Activated CD4-positive, alpha-beta T cell treated with anti-CD3 and anti-CD28 coated beads for 36 hours (primary cell): Measurements from ENCODE around the gene PAK1. TPM values are rescaled to one million over a fixed set of nuclear protein-coding genes. Genes with fewer than 3 reads are reported as not detected.
A peak's percentile ranks its signal among the peaks of the same experiment; 100 is the strongest.
"Not testable (repeated sequence)": the region's sequence is repeated elsewhere in the genome, so short reads cannot be mapped to it uniquely, and the experiment has no call there.

Experiments used
- ATAC-seq: fragments of 200-7000 bp; cut with Tn5 transposase; one replicate; pipeline ENCODE4 v1.10.0; 2021; ENCODE audit warnings: mild to moderate bottlenecking, moderate library complexity
- CTCF ChIA-PET: fragments of 350-600 bp; sonication (Branson Sonifier 250); formaldehyde crosslinking; loops from one replicate; lab custom pipeline; 2021; ENCODE audit warnings: antibody characterized with exemption; lab: Charles Lee
- POLR2A ChIA-PET: fragments of 350-600 bp; sonication (Branson Sonifier 250); formaldehyde crosslinking; loops from one replicate; lab custom pipeline; 2021; ENCODE audit warnings: antibody characterized with exemption, inconsistent platforms; lab: Charles Lee
- DNase-seq: peaks from one replicate; pipeline ENCODE4 v3.0.0-alpha.2; 2020
- H3K27ac Mint-ChIP-seq: one replicate; pipeline ENCODE4 v1.8.0; 2021; ENCODE audit warnings: mixed read lengths
- H3K27me3 Mint-ChIP-seq: one replicate; pipeline ENCODE4 v1.8.0; 2021; ENCODE audit warnings: mixed read lengths
- H3K36me3 Mint-ChIP-seq: one replicate; pipeline ENCODE4 v1.8.0; 2021; ENCODE audit warnings: low read depth, mixed read lengths
- H3K4me1 Mint-ChIP-seq: one replicate; pipeline ENCODE4 v1.8.0; 2021; ENCODE audit warnings: mixed read lengths
- H3K4me3 Mint-ChIP-seq: one replicate; pipeline ENCODE4 v1.8.0; 2021; ENCODE audit warnings: mild to moderate bottlenecking, moderate library complexity, mixed read lengths
- H3K9me3 Mint-ChIP-seq: one replicate; pipeline ENCODE4 v1.8.0; 2021; ENCODE audit warnings: low read depth, mixed read lengths
- intact Hi-C, 2 experiments: fragments of 100-400 bp; cut with DNase I in 1 of 2; cut with micrococcal nuclease in 1 of 2; formaldehyde crosslinking; loops; one replicate each; pipeline versions ENCODE4 v1.14.2 to v1.15.1; 2022 to 2024; cut with DNase I, micrococcal nuclease
- total RNA-seq, 2 experiments: library from RNA; stranded (reverse); gene quantifications; one replicate each; pipeline ENCODE4 v1.2.3, GENCODE V29; 2021

Gene PAK1
- total RNA-seq, 2 experiments from 2014 or later = 38.2 to 43.9 TPM

DNA sequence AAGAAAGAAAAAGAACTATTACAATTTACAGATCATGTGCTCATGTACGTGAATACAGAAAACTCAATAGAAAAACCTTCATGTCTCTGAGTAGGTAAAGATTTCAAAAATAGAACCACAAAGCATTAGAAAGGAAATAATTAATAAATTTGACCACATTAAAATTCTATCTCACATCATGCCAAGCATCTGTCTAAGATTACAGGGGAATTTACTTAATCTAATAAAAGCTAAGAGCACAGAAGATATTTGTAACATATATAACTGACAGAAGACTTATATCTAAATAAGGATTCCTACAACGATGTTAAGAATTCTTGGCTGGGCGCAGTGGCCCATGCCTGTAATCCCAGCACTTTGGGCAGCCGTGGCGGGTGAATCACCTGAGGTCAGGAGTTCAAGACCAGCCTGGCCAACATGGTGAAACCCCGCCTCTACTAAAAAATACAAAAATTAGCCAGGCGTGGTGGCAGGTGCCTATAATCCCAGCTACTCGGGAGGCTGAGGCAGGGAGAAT, 88.6 kb downstream of the PAK1 start:
- H3K4me3 Mint-ChIP-seq, H3K36me3 Mint-ChIP-seq, H3K9me3 Mint-ChIP-seq, ATAC-seq, POLR2A ChIA-PET, H3K4me1 Mint-ChIP-seq, DNase-seq, intact Hi-C loops, H3K27me3 Mint-ChIP-seq, H3K27ac Mint-ChIP-seq: not testable (repeated sequence)
- CTCF ChIA-PET = interaction anchor here (0.8 kb wide), 1 partner anchor 30 kb away, joined by 3 read pairs; no protein-coding TSS in a partner anchor

DNA sequence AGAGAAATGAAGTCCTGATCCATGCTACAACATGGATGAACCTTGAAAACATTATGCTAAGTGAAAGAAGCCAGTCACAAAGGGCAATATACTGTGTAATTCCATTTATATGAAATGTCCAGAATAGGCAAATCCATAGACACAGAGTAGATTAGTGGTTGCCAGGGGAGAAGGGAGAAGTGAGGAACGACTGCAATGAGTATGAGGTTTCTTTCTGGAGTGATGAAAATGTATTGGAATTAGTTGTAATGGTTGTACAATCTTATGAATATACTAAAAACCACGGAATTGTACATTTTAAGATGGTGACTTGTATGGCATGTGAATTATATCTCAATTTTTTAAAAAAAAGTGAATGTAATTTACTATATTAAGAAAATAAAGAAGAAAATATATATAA, 89.3 kb downstream of the PAK1 start:
- CTCF ChIA-PET = no interaction called here
- Mint-ChIP-seq H3K36me3 (peaks cover 5% of the 10 kb centered on the region), H3K4me3 (no peak overlapping the region), H3K27ac (no peak overlapping the region), H3K4me1 (no peaks in the 10 kb centered on the region), H3K9me3 (no peaks in the 10 kb centered on the region), H3K27me3 (no peaks in the 10 kb centered on the region)
- POLR2A ChIA-PET = no interaction called here
- DNase-seq (no peak), ATAC-seq (no peak)
- intact Hi-C loops = no loop called here

DNA sequence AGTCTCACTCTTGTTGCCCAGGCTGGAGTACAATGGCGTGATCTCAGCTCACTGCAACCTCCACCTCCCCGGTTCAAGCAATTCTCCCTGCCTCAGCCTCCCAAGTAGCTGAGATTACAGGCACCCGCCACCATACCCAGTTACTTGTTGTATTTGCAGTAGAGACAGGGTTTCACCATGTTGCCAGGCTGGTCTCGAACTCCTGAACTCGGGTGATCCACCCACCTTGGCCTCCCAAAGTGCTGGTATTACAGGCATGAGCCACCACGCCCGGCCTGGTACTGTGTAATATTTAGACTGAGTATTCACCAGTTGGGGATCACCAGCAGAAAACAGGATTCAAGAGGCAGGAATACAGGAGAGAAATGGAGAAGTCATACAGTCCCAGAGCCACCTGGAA, 90.5 kb downstream of the PAK1 start:
- H3K9me3 Mint-ChIP-seq, H3K4me1 Mint-ChIP-seq, ATAC-seq, DNase-seq, intact Hi-C loops, H3K4me3 Mint-ChIP-seq, H3K27me3 Mint-ChIP-seq, POLR2A ChIA-PET, H3K27ac Mint-ChIP-seq: not testable (repeated sequence)
- CTCF ChIA-PET = interaction anchor here (0.6 kb wide), 1 partner anchor 152 kb away, joined by 3 read pairs; no protein-coding TSS in a partner anchor
- peaks cover 11% of the 10 kb centered on the region for H3K36me3 Mint-ChIP-seq

DNA sequence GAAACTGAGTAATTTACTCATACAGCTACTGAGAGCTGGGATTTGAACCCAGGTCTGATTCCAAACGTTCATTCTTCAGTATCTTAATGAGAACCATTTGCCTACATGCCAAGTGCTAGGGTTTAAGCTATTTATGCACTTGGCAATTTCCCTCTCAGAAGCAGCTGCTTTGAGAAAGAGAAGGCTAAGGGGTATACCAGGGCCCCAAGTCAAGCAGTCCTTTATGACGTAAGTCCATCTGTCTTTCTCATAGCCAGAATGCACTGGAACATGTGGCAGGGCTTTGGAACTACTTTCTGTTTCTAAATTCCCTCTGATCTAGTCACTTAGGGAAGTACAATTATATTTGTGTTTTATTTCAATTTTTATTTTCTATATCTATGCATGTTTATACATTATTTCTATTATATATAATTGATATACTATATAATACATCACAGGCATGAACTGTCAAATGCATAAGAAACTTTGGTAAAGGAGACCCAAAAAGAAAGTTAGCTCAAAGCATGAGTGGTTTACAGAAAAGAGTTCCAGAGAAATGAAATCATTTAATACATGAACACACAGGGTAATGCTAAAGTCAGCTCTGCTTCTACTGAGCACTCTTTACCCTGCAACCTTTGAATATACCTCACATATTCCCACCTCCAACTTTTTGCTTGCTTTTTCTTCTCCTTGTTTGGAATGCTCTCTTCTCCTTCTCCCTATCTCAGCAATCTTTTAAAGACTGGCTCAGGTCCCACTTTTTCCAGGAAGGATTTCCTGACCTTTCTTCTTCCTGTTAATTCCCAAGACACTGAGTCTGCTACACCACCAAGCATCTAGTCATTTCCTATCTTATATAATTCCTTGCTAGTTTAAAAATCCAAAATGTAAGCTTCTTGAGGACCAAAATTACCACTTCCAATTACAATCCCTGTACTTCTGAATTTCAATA, 91.9 kb downstream of the PAK1 start:
- no peak for ATAC-seq
- intact Hi-C loops = no loop called here

DNA sequence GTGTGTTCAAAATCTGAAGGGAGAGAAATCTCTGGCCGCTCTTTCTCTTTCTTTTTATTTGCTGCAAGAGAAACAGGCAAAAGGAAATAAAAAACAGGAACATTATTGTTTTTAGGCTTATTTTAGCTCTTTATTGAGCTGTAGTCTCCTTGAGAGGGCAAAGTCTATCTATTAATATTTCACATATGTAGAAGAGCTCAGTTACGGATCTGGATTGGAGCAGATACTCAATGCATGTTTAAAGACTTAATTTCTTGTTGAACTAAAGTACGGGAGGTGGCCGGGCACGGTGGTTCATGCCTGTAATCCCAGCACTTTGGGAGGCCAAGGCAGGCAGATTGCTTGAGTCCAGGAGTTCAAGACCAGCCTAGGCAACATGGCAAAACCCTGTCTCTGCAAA, 94.0 kb downstream of the PAK1 start:
- peaks cover 14% of the 10 kb centered on the region for H3K36me3 Mint-ChIP-seq
- H3K4me3 Mint-ChIP-seq = no peak overlapping the region
- H3K27ac Mint-ChIP-seq = no peak overlapping the region
- ChIA-PET POLR2A (no interaction called here), CTCF (interaction anchor here (1.2 kb wide), 1 partner anchor 12 kb away, joined by 3 read pairs; no protein-coding TSS in a partner anchor)
- no peak for ATAC-seq
- no peaks in the 10 kb centered on the region for H3K9me3 Mint-ChIP-seq
- no peaks in the 10 kb centered on the region for H3K4me1 Mint-ChIP-seq
- no peak for DNase-seq
- H3K27me3 Mint-ChIP-seq = no peaks in the 10 kb centered on the region
- intact Hi-C loops = no loop called here

More for the DNA sequence above, 91.9 kb downstream of the PAK1 start:
- Mint-ChIP-seq H3K9me3 (no peaks in the 10 kb centered on the region), H3K4me1 (no peaks in the 10 kb centered on the region), H3K27me3 (no peaks in the 10 kb centered on the region), H3K27ac (no peak overlapping the region), H3K4me3 (no peak overlapping the region), H3K36me3 (peaks cover 11% of the 10 kb centered on the region)
- DNase-seq = no peak
- ChIA-PET POLR2A (no interaction called here), CTCF (no interaction called here)

DNA sequence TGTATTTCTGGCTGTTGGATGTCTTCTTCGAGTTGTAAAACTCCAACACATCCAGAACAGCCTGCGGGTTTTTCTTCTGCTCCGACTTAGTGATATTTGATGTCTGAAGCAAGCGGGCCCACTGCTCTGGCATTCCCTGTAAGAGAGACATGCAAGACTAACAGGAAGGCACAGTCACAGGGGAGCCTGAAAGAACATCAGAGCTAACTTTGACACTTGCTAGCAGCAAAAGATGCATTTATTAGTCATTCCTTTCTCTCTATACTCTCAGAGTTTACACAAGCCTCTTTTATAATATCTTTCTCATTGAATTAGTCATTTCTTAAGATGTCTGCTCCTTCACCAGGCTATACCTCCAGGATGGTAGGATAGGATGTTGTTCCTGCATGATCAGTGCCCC, 94.6 kb downstream of the PAK1 start:
- ATAC-seq = peak; percentile 39
- POLR2A ChIA-PET = interaction anchor here (0.6 kb wide), 1 partner anchor 83 kb away, joined by 5 read pairs; no protein-coding TSS in a partner anchor
- intact Hi-C loops = no loop called here

DNA sequence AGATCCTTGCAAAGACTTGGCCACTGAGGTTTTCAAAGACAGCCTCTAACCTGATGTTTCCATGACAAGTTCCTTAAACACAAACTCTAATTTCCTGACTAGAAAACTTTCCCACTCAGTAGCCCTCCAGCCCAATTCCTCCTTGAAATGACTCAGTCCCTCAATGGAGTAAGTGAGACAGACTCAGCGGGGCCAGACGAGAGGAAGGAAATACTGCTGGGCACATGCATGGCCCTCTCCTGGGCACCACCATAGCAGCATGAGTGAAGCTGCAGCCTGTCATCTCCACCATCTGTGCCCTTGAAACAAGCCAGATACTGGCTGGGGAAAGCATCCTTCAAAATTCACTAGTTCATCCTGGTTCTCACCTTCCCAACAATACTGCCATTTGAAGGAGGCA, 96.2 kb downstream of the PAK1 start:
- Mint-ChIP-seq H3K4me3 (no peak overlapping the region), H3K4me1 (no peaks in the 10 kb centered on the region), H3K27ac (no peak overlapping the region), H3K27me3 (no peaks in the 10 kb centered on the region), H3K36me3 (peaks cover 18% of the 10 kb centered on the region), H3K9me3 (no peaks in the 10 kb centered on the region)
- ChIA-PET CTCF (interaction anchor here (1.0 kb wide), 1 partner anchor 170 kb away, joined by 3 read pairs; no protein-coding TSS in a partner anchor), POLR2A (no interaction called here)
- intact Hi-C loops = no loop called here
- no peak for ATAC-seq
- DNase-seq = no peak

More for the DNA sequence above, 94.6 kb downstream of the PAK1 start:
- Mint-ChIP-seq H3K36me3 (peaks cover 14% of the 10 kb centered on the region), H3K4me3 (no peak overlapping the region), H3K27ac (no peak overlapping the region), H3K27me3 (no peaks in the 10 kb centered on the region), H3K4me1 (no peaks in the 10 kb centered on the region), H3K9me3 (no peaks in the 10 kb centered on the region)
- DNase-seq = peak; percentile 5
- CTCF ChIA-PET = no interaction called here

DNA sequence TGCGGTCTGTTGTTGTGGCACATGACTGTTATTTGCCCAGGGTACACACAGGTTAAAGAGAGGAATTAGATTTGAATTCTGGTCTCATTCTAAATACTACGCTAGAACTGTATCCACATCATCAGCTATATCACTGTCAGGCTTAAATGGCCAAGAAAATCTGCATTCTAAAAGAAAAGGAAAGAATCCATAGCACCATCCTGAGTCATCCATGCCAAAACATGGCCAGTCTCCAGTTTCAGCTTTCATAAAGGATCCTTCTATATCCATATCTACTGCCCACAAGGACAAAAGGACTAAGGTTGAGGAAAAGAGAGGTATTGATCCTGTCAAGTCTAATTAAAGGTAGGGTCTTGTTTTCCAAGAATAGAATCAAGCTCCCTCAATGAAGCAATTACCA, 98.8 kb downstream of the PAK1 start:
- intact Hi-C loops = no loop called here
- no peak overlapping the region for H3K27ac Mint-ChIP-seq
- POLR2A ChIA-PET = no interaction called here
- CTCF ChIA-PET = no interaction called here
- no peaks in the 10 kb centered on the region for H3K27me3 Mint-ChIP-seq
- DNase-seq (no peak), ATAC-seq (no peak)
- no peaks in the 10 kb centered on the region for H3K9me3 Mint-ChIP-seq
- peaks cover 18% of the 10 kb centered on the region for H3K36me3 Mint-ChIP-seq
- no peaks in the 10 kb centered on the region for H3K4me1 Mint-ChIP-seq
- no peak overlapping the region for H3K4me3 Mint-ChIP-seq

DNA sequence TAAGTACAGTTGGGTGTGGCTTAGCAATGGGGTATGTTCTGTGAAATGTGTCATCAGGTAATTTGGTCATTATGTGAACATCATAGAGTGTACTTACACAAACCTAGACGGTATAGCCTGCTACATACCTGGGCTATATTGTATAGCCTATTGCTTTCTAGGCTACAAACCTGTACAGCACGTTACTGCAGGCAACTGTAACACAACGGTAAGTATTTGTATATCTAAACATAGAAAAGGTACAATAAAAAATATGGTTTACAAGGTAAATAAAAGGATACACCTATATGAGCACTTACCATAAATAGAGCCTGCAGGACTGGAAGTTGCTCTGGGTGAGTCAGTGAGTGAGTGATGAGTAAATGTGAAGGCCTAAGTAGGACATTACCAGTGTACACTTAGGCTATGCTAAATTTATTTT, 99.3 kb downstream of the PAK1 start:
- no peaks in the 10 kb centered on the region for H3K27me3 Mint-ChIP-seq
- DNase-seq (no peak), ATAC-seq (no peak)
- peaks cover 18% of the 10 kb centered on the region for H3K36me3 Mint-ChIP-seq
- intact Hi-C loops = no loop called here
- H3K27ac Mint-ChIP-seq = no peak overlapping the region
- no peaks in the 10 kb centered on the region for H3K9me3 Mint-ChIP-seq
- H3K4me1 Mint-ChIP-seq = no peaks in the 10 kb centered on the region
- ChIA-PET CTCF (no interaction called here), POLR2A (no interaction called here)
- H3K4me3 Mint-ChIP-seq = no peak overlapping the region

DNA sequence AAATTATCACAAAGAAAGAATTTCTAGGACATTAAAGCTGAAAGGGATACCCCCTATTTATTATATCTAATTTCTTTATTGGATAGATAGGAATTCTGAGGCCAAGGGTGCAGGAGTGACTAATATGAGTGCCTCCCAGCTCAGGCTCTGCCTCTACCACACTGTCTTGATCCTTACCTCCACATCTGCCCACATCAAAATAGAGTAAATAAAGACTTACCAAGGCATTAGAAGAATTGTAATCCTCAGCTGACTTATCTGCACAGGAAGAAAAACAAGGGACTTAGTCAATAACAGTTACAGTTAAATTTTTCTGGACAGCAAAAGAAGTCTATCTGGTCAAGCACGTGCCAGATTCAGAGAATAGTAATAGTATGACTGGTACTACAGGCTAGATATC, 99.8 kb downstream of the PAK1 start:
- Mint-ChIP-seq H3K27me3 (no peaks in the 10 kb centered on the region), H3K4me1 (no peaks in the 10 kb centered on the region), H3K27ac (no peak overlapping the region), H3K36me3 (peaks cover 14% of the 10 kb centered on the region), H3K9me3 (no peaks in the 10 kb centered on the region), H3K4me3 (no peak overlapping the region)
- DNase-seq = no peak
- POLR2A ChIA-PET = no interaction called here
- CTCF ChIA-PET = no interaction called here
- intact Hi-C loops = no loop called here
- ATAC-seq = no peak

DNA sequence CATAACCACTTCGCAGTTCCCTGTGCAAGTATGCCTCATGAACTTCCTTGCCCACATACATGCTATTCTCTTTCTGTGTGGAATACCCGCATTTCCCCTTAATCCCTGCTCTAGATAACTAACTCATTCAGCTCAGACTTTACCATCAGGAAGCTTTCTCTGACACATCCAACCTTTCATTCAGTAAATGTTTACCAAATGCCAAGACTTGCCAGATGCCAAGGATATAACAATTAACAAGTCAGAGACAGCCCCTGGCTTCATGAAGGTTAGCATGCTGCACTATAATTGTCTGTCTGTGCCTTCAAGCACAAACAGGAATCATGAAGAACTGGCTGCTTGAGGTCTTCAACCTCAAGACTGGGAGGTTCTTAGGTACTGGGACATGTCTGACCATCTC, 101.2 kb downstream of the PAK1 start:
- CTCF ChIA-PET = interaction anchor here (0.6 kb wide), 1 partner anchor 18 kb away, joined by 3 read pairs; no protein-coding TSS in a partner anchor
- no peak for ATAC-seq
- intact Hi-C loops = no loop called here
- Mint-ChIP-seq H3K27ac (no peak overlapping the region), H3K9me3 (no peaks in the 10 kb centered on the region), H3K27me3 (no peaks in the 10 kb centered on the region), H3K4me3 (no peak overlapping the region), H3K4me1 (no peaks in the 10 kb centered on the region), H3K36me3 (peaks cover 10% of the 10 kb centered on the region)
- no peak for DNase-seq
- POLR2A ChIA-PET = no interaction called here

DNA sequence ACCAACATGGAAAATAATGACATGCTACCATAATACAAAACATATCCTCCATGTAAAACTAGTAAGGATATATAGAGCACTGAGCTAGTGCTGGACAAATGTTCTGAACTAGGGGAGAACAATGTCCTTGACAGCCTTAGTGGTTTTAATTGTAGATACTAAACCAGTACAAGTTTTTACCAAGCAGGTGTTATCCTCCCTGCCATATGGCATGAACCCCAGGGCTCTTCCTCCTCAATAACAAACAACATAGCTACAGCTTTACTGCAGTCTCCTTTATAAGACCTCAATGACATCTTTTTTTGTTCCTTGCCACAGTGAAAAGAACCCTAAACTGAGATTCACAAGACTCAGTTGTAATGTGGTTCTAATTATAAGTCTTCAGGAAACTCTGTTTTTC, 102.2 kb downstream of the PAK1 start:
- Mint-ChIP-seq H3K27ac (no peak overlapping the region), H3K27me3 (no peaks in the 10 kb centered on the region), H3K9me3 (no peaks in the 10 kb centered on the region), H3K4me1 (no peaks in the 10 kb centered on the region), H3K36me3 (peaks cover 10% of the 10 kb centered on the region), H3K4me3 (no peak overlapping the region)
- intact Hi-C loops = no loop called here
- DNase-seq (no peak), ATAC-seq (no peak)
- CTCF ChIA-PET = no interaction called here
- POLR2A ChIA-PET = no interaction called here
